Naive B cell (primary cell): ENCODE measurements around the gene ITSN1. TPM values are rescaled to one million over a fixed set of nuclear protein-coding genes. Genes with fewer than 3 reads are reported as not detected.

Experiments
- ATAC-seq, 2 donors: fragments of 150-1000 bp; cut with Tn5 transposase; 2 replicates each; pipeline ENCODE4 v1.10.0; 2021; ENCODE audit warnings: low read depth in 2 of 2, mild to moderate bottlenecking in 2 of 2, moderate library complexity in 2 of 2
- DNase-seq: peaks from one replicate; pipeline ENCODE4 v3.0.0; 2022
- H3K27ac Mint-ChIP-seq, 6 donors: one replicate each; pipeline ENCODE4 v1.8.0; 2020 to 2022; ENCODE audit warnings: mild to moderate bottlenecking in 6 of 6, mixed read lengths in 6 of 6, moderate library complexity in 5 of 6, inconsistent platforms in 2 of 6
- H3K27me3 Mint-ChIP-seq, 3 donors: one replicate each; pipeline ENCODE4 v1.8.0; 2021 to 2022; ENCODE audit warnings: mixed read lengths in 3 of 3, mild to moderate bottlenecking in 1 of 3
- H3K36me3 Mint-ChIP-seq, 2 donors: one replicate each; pipeline ENCODE4 v1.8.0; 2020 to 2022; ENCODE audit warnings: mixed read lengths in 2 of 2, inconsistent platforms in 1 of 2, mild to moderate bottlenecking in 1 of 2
- H3K4me1 Mint-ChIP-seq, 3 donors: one replicate each; pipeline ENCODE4 v1.8.0; 2020 to 2022; ENCODE audit warnings: mixed read lengths in 3 of 3, inconsistent platforms in 1 of 3, mild to moderate bottlenecking in 1 of 3, moderate library complexity in 1 of 3
- H3K4me3 Mint-ChIP-seq, 8 donors: one replicate each; pipeline ENCODE4 v1.8.0; 2020 to 2022; ENCODE audit warnings: mild to moderate bottlenecking in 8 of 8, mixed read lengths in 8 of 8, moderate library complexity in 8 of 8, inconsistent platforms in 2 of 8
- H3K9me3 Mint-ChIP-seq, 7 donors: one replicate each; pipeline ENCODE4 v1.8.0; 2020 to 2022; ENCODE audit warnings: mixed read lengths in 7 of 7, mild to moderate bottlenecking in 5 of 7, inconsistent platforms in 2 of 7, moderate library complexity in 1 of 7
- polyA plus RNA-seq, 6 donors: library from polyadenylated mRNA; unstranded; fragments of 300-500 nt; fragmentation: Illumina TruSeq; gene quantifications; one replicate each; pipeline ENCODE4 v1.2.3, GENCODE V29; 2021; ENCODE audit warnings: low read depth in 6 of 6

The ITSN1 gene
- polyA plus RNA-seq, 6 donors from 2014 or later = 0.12 to 1.4 (median 0.60) TPM; not detected in 1

- H3K4me3 Mint-ChIP-seq = no peak overlapping the region
- ATAC-seq = no peak
- H3K4me1 Mint-ChIP-seq = no peaks in the 10 kb centered on the region
- peak overlapping the region in 1 of 6 donors; percentile 25 for H3K27ac Mint-ChIP-seq
- H3K36me3 Mint-ChIP-seq = no peaks in the 10 kb centered on the region
- DNase-seq = no peak
- no peaks in the 10 kb centered on the region for H3K9me3 Mint-ChIP-seq
- peaks cover 8 to 15% (median 13%) of the 10 kb centered on the region in 3 donors for H3K27me3 Mint-ChIP-seq
Observed at GRCh38 chr21:33658919-33659567, 16.7 kb downstream of the ITSN1 start.

- Mint-ChIP-seq H3K27me3 (peaks cover 8 to 15% (median 11%) of the 10 kb centered on the region in 3 donors), H3K4me3 (no peak overlapping the region), H3K27ac (no peak overlapping the region), H3K9me3 (no peaks in the 10 kb centered on the region), H3K4me1 (no peaks in the 10 kb centered on the region), H3K36me3 (no peaks in the 10 kb centered on the region)
- no peak for DNase-seq
- ATAC-seq = no peak
Observed at GRCh38 chr21:33659568-33659949, 17.3 kb downstream of the ITSN1 start.

DNA sequence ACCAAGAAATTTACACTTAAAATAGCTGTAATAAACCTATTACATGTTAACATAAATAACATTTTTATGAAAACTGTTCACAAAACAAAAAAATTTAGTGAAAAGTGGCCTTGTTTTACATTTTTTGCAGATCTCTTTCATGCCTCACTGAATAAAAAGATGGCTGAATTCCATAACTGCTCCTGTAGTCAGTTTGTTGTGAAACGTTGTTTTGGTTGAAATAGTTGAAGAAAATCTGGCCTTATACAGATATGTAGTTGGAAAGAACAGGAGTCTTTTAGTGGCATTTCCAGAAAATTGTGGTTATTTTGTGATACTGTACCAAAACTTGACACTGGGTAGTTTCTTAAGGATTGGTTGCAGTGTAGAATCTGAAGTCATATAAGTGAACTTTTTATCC is 18.1 kb downstream of the ITSN1 start:
- no peaks in the 10 kb centered on the region for H3K9me3 Mint-ChIP-seq
- no peak overlapping the region for H3K27ac Mint-ChIP-seq
- DNase-seq = no peak
- H3K4me1 Mint-ChIP-seq = no peaks in the 10 kb centered on the region
- ATAC-seq = no peak
- peaks cover 5 to 15% (median 8%) of the 10 kb centered on the region in 3 donors for H3K27me3 Mint-ChIP-seq
- H3K36me3 Mint-ChIP-seq = no peaks in the 10 kb centered on the region
- H3K4me3 Mint-ChIP-seq = no peak overlapping the region

DNA sequence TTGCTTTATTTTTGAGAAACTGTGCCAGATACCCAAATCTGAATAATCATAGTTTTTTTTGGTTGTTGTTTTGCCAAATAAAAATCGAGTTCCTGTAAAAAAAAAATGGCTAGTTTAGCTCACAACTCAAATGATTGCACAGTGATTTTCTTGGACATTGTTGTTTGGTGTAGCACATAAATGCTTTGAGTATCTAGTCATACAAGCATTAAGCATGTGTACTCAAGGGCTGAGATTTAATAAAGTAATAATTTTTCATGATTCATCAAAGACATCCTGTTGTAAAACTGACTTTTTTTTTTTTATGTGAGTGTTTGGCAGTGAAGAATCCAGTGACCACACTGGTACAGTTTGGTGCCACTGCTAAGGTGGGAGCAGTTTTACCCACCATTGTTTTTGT is 18.8 kb downstream of the ITSN1 start:
- no peak overlapping the region for H3K27ac Mint-ChIP-seq
- no peaks in the 10 kb centered on the region for H3K9me3 Mint-ChIP-seq
- ATAC-seq (no peak), DNase-seq (no peak)
- no peaks in the 10 kb centered on the region for H3K36me3 Mint-ChIP-seq
- H3K4me3 Mint-ChIP-seq = no peak overlapping the region
- H3K27me3 Mint-ChIP-seq = peaks cover 5 to 15% (median 8%) of the 10 kb centered on the region in 3 donors
- no peaks in the 10 kb centered on the region for H3K4me1 Mint-ChIP-seq

GRCh38 chr21:33662046-33662445 is 19.7 kb downstream of the ITSN1 start:
- Mint-ChIP-seq H3K4me3 (no peak overlapping the region), H3K9me3 (no peaks in the 10 kb centered on the region), H3K36me3 (no peaks in the 10 kb centered on the region), H3K4me1 (no peaks in the 10 kb centered on the region), H3K27ac (no peak overlapping the region), H3K27me3 (peaks cover 5 to 15% (median 8%) of the 10 kb centered on the region in 3 donors)
- no peak for DNase-seq
- no peak for ATAC-seq

DNA sequence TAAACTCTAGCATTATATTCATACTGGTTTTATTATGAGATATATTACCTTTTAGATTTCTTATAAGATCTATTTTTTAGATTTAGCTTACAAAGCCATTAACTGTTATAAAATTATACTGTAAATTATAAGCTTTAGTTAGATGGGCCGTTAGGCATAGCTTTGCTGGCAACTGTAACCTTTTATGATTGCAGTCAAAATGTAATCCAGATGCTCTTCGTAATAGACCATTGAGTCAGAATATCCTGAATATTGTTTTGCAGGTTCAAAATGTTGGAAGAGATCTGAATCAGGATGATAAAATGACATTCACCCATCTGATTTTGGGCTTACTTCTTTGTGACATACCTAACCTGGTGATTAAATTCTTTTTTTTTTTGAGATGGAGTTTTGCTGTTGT is 20.9 kb downstream of the ITSN1 start:
- no peak overlapping the region for H3K27ac Mint-ChIP-seq
- no peaks in the 10 kb centered on the region for H3K4me1 Mint-ChIP-seq

GRCh38 chr21:33664135-33664534 is 21.8 kb downstream of the ITSN1 start:
- peaks cover 0 to 9% (median 0%) of the 10 kb centered on the region in 3 donors for H3K27me3 Mint-ChIP-seq
- H3K4me3 Mint-ChIP-seq = no peak overlapping the region
- ATAC-seq (no peak), DNase-seq (no peak)
- H3K9me3 Mint-ChIP-seq = no peaks in the 10 kb centered on the region
- H3K4me1 Mint-ChIP-seq = no peaks in the 10 kb centered on the region
- no peak overlapping the region for H3K27ac Mint-ChIP-seq
- no peaks in the 10 kb centered on the region for H3K36me3 Mint-ChIP-seq

More for the DNA sequence above, 20.9 kb downstream of the ITSN1 start:
- peaks cover 5 to 15% (median 8%) of the 10 kb centered on the region in 3 donors for H3K27me3 Mint-ChIP-seq
- H3K9me3 Mint-ChIP-seq = no peaks in the 10 kb centered on the region
- H3K4me3 Mint-ChIP-seq = no peak overlapping the region
- ATAC-seq = no peak
- DNase-seq = no peak
- no peaks in the 10 kb centered on the region for H3K36me3 Mint-ChIP-seq

- no peak for DNase-seq
- no peaks in the 10 kb centered on the region for H3K27me3 Mint-ChIP-seq
- no peak overlapping the region for H3K4me3 Mint-ChIP-seq
- no peaks in the 10 kb centered on the region for H3K4me1 Mint-ChIP-seq
- H3K9me3 Mint-ChIP-seq = no peaks in the 10 kb centered on the region
- no peak for ATAC-seq
- no peaks in the 10 kb centered on the region for H3K36me3 Mint-ChIP-seq
- no peak overlapping the region for H3K27ac Mint-ChIP-seq
Observed at GRCh38 chr21:33666153-33666552, 23.9 kb downstream of the ITSN1 start.

DNA sequence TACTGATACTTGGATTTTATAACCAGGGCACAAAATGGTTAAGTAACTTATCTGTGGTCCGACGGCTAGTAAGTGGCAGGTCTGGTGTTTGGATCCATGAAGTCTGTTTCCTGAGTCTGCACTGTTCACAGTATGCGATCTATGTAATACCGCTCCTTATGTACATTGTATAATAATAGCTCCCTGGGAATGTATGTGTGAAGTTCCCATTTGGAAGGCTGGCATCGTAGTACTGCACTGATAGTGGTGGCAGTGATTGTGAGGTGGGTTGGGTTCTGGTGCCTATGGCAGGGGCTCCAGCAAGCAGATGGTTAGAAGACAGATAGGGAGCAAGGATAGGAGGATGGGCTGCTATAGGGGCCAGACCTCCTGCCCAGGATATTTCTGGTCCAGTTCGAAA is 25.3 kb downstream of the ITSN1 start:
- H3K4me3 Mint-ChIP-seq = no peak overlapping the region
- no peaks in the 10 kb centered on the region for H3K9me3 Mint-ChIP-seq
- no peaks in the 10 kb centered on the region for H3K4me1 Mint-ChIP-seq
- ATAC-seq (no peak), DNase-seq (no peak)
- H3K36me3 Mint-ChIP-seq = no peaks in the 10 kb centered on the region
- peak overlapping the region in 1 of 6 donors; percentile 90 for H3K27ac Mint-ChIP-seq
- H3K27me3 Mint-ChIP-seq = no peaks in the 10 kb centered on the region

GRCh38 chr21:33668180-33668579 is 25.9 kb downstream of the ITSN1 start:
- Mint-ChIP-seq H3K4me1 (no peaks in the 10 kb centered on the region), H3K9me3 (no peaks in the 10 kb centered on the region), H3K27me3 (no peaks in the 10 kb centered on the region), H3K4me3 (no peak overlapping the region), H3K27ac (no peak overlapping the region), H3K36me3 (no peaks in the 10 kb centered on the region)
- no peak for DNase-seq
- ATAC-seq = no peak

- Mint-ChIP-seq H3K27me3 (no peaks in the 10 kb centered on the region), H3K9me3 (no peaks in the 10 kb centered on the region), H3K27ac (peak overlapping the region in 1 of 6 donors; percentile 44), H3K4me1 (no peaks in the 10 kb centered on the region), H3K36me3 (no peaks in the 10 kb centered on the region), H3K4me3 (no peak overlapping the region)
- DNase-seq (no peak), ATAC-seq (no peak)
Observed at GRCh38 chr21:33668620-33669019, 26.3 kb downstream of the ITSN1 start.

DNA sequence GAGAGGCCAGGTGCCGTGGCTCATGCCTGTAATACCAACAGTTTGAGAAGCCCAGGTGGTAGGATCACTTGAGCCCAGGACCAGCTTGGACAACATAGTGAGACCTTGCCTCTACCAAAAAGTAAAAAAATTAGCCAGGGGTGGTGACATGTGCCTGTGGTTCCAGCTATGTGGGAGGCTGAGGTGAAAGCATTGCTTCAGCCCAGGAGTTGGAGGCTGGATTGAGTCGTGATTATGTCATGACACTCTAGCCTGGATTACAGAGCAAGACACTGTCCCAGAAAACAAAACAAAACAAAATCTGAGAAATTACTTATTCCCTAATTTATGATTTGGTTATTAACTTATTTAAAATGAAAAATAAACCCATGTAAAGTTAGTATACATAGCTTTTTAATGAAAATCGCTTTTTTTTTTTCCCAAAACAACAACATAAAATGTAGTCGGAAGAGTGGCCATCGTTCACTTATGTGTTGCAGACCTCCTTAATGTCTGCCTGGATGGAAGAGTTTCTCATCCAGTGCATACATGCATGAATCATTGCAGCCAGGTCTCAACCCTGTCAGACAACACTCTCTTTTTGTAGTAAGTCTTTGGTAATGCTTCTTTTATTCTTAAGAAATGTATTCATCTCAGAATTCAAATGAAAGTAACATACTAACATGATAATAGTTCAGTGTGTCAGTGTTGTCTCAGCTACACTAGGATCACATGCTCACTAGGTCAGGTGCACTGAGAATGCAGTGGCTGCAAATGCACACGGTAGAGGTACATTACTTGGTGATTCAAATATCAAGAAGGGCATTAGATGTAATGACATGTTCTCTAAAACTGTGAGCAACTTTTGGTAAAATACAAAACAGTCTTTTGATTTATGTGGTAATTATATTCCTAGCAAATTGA is 28.0 kb downstream of the ITSN1 start:
- H3K4me1 Mint-ChIP-seq = no peaks in the 10 kb centered on the region
- no peak overlapping the region for H3K27ac Mint-ChIP-seq
- no peak for ATAC-seq
- no peaks in the 10 kb centered on the region for H3K27me3 Mint-ChIP-seq
- H3K9me3 Mint-ChIP-seq = no peaks in the 10 kb centered on the region
- H3K4me3 Mint-ChIP-seq = no peak overlapping the region
- no peak for DNase-seq
- H3K36me3 Mint-ChIP-seq = no peaks in the 10 kb centered on the region

GRCh38 chr21:33673473-33673872 is 31.2 kb downstream of the ITSN1 start:
- no peak for DNase-seq

GRCh38 chr21:33674226-33674625 is 31.9 kb downstream of the ITSN1 start:
- H3K4me3 Mint-ChIP-seq = no peak overlapping the region
- no peaks in the 10 kb centered on the region for H3K36me3 Mint-ChIP-seq
- no peaks in the 10 kb centered on the region for H3K9me3 Mint-ChIP-seq
- H3K4me1 Mint-ChIP-seq = no peaks in the 10 kb centered on the region
- no peak overlapping the region for H3K27ac Mint-ChIP-seq
- ATAC-seq (no peak), DNase-seq (no peak)
- H3K27me3 Mint-ChIP-seq = peaks cover 0 to 7% (median 0%) of the 10 kb centered on the region in 3 donors

More at GRCh38 chr21:33673473-33673872, 31.2 kb downstream of the ITSN1 start:
- H3K4me3 Mint-ChIP-seq = no peak overlapping the region
- H3K9me3 Mint-ChIP-seq = no peaks in the 10 kb centered on the region
- ATAC-seq = no peak
- no peak overlapping the region for H3K27ac Mint-ChIP-seq
- H3K27me3 Mint-ChIP-seq = peaks cover 0 to 7% (median 0%) of the 10 kb centered on the region in 3 donors
- H3K36me3 Mint-ChIP-seq = no peaks in the 10 kb centered on the region
- H3K4me1 Mint-ChIP-seq = no peaks in the 10 kb centered on the region
